ENCODE data around the gene RAP1B. TPM values are rescaled to one million over a fixed set of nuclear protein-coding genes. Genes with fewer than 3 reads are reported as not detected.

The RAP1B gene
- total RNA-seq, 2 experiments from 2014 or later, result 256 to 261 TPM

DNA sequence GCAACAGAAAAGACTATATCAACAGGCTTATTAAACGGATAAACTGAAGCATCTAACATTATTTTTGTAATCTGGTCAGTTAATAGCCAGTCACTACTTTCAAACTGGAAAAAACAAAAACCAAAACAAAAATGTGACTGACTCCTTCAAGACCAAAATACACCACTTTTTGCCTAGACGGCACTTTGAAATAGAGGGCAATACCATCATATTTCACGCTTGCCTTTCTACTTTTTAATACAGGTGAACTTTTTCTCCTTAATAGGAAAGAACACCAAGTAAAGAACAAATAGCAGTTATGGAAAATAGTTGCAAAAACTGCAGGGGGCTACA is 75.5 kb downstream of the RAP1B start:
- no peaks in the 10 kb centered on the region for H3K9me3 Mint-ChIP-seq
- no peak for TF ChIP-seq CTCF (IDR thresholded peaks at IDR 0.05)
- H3K27ac Mint-ChIP-seq, result peak overlapping the region; percentile 98
- ChIA-PET CTCF (interaction anchor here (1.6 kb wide), 1 partner anchor 327 kb away, joined by 5 read pairs; no protein-coding TSS in a partner anchor), POLR2A (interaction anchor here (0.6 to 2.4 kb wide), 10 partner anchors 11 to 354 kb away, joined by 3 to 14 read pairs (median 4); partner anchors contain the start of genes MDM1, MDM2 and RAP1B)
- H3K27me3 ChIP-seq (ENCODE audit: control insufficient read depth in 1 of 2, insufficient read depth in 2 of 2, low read length in 2 of 2), result no peaks in the 10 kb centered on the region
- H3K9me3 ChIP-seq (ENCODE audit: control insufficient read depth in 1 of 2, insufficient read depth in 1 of 2, low read length in 2 of 2), result no peaks in the 10 kb centered on the region
- peaks cover 41% of the 10 kb centered on the region for H3K36me3 Mint-ChIP-seq (ENCODE audit: low read depth)
- ATAC-seq (ENCODE audit: poor library complexity), result no peak
- no peak for DNase-seq
- H3K4me1 ChIP-seq (ENCODE audit: insufficient read depth, low read length), result peaks cover 11% of the 10 kb centered on the region
- no peaks in the 10 kb centered on the region for H3K27me3 Mint-ChIP-seq
- H3K4me3 ChIP-seq (ENCODE audit: low read length), result peak overlapping the region; percentile 82
- peaks cover 15% of the 10 kb centered on the region for H3K36me3 ChIP-seq (ENCODE audit: insufficient read depth, low read length)
- H3K27ac ChIP-seq (ENCODE audit: low read depth in 1 of 2, low read length in 2 of 2), result peak overlapping the region; percentile 58 to 65
- peak overlapping the region; percentile 100 for H3K4me3 Mint-ChIP-seq
- H3K4me1 Mint-ChIP-seq (ENCODE audit: low read depth), result peaks cover 47% of the 10 kb centered on the region
- intact Hi-C loops (cut with DNase I, micrococcal nuclease), result loop anchor here in 1 of 2 experiments (5.0 kb wide), 1 partner anchor 444 kb away; no protein-coding TSS in a partner anchor

DNA sequence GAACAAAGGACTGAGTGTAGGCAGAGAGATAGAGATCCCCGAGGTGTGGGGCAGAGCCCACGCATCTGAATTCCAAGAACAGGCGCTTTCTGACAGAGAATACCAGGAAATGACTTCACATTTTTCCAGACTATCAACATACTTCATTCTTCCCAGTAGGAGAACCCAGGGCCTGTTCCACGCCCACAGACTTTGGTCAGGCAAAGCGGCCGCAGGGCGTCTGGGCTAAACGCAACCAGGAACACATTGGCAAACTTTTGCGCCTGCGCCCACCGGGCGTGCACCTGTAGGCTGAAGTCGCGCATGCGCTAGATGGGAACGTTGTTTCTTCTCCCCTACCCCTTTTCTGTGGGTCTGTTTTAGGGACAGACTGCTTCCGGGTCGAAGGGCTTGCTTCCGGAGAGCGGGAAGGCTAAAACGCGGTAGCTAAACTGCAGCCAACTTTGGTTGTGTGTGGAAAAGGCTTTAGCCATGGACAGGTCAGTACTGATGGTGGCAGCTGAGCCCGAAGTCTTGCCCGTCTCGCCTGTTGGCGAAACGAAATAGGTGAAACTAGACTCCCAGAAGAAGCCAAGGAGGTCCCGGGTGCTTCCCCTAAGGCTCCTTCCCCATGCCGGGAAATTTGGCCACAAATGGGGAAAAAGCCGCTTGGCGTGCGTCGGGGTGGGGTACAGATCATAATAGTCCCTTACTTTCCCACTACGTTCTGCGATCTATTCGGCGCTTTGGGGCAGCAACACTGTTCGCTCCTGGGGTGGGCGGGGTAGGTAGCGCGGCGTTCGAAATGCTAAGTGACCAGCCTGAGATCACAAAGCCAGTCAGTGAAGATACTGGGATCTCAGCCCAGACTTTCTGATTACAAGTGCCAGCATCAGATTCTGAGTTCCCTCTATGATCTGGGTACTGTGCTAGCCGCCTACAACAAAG is 76.2 kb downstream of the RAP1B start, which contains the start of gene NUP107:
Gene NUP107 (plus strand): TSS at position 384 of the 927 bp plus-strand sequence. CDS start 88 bp downstream, at position 472.
- Mint-ChIP-seq H3K9me3 (no peaks in the 10 kb centered on the region), H3K4me1 (ENCODE audit: low read depth) (peaks cover 47% of the 10 kb centered on the region), H3K27ac (peak within 1 kb of the TSS; percentile 98), H3K4me3 (peak within 1 kb of the TSS; percentile 100), H3K27me3 (no peaks in the 10 kb centered on the region), H3K36me3 (ENCODE audit: low read depth) (peaks cover 48% of the 10 kb centered on the region)
- Histone ChIP-seq H3K27me3 (ENCODE audit: control insufficient read depth in 1 of 2, insufficient read depth in 2 of 2, low read length in 2 of 2) (no peaks in the 10 kb centered on the region), H3K27ac (ENCODE audit: low read depth in 1 of 2, low read length in 2 of 2) (peak within 1 kb of the TSS; percentile 58 to 65), H3K9me3 (ENCODE audit: control insufficient read depth in 1 of 2, insufficient read depth in 1 of 2, low read length in 2 of 2) (no peaks in the 10 kb centered on the region), H3K4me1 (ENCODE audit: insufficient read depth, low read length) (peaks cover 11% of the 10 kb centered on the region), H3K36me3 (ENCODE audit: insufficient read depth, low read length) (peaks cover 22% of the 10 kb centered on the region), H3K4me3 (ENCODE audit: low read length) (peak within 1 kb of the TSS; percentile 82)
- ChIA-PET CTCF (interaction anchor here (1.6 kb wide), 1 partner anchor 328 kb away, joined by 5 read pairs; no protein-coding TSS in a partner anchor), POLR2A (interaction anchor here (0.6 to 2.0 kb wide), 14 partner anchors 12 to 355 kb away, joined by 3 to 14 read pairs (median 3); partner anchors contain the start of genes MDM2 and RAP1B)
- DNase-seq (peak; percentile 94 to 99 (median 97)), ATAC-seq (ENCODE audit: poor library complexity) (peak; percentile 94)
- no peak for TF ChIP-seq CTCF (IDR thresholded peaks at IDR 0.05)
- intact Hi-C loops (cut with DNase I, micrococcal nuclease), result loop anchor here in 1 of 2 experiments (5.0 kb wide), 1 partner anchor 445 kb away; no protein-coding TSS in a partner anchor

GRCh38 chr12:68695454-68695853 is 84.8 kb downstream of the RAP1B start:
- ChIA-PET CTCF (no interaction called here), POLR2A (interaction anchor here (0.6 kb wide), 1 partner anchor 336 kb away, joined by 4 read pairs; no protein-coding TSS in a partner anchor)
- Histone ChIP-seq H3K4me1 (ENCODE audit: insufficient read depth, low read length) (no peaks in the 10 kb centered on the region), H3K36me3 (ENCODE audit: insufficient read depth, low read length) (peaks cover 76% of the 10 kb centered on the region), H3K27me3 (ENCODE audit: control insufficient read depth in 1 of 2, insufficient read depth in 2 of 2, low read length in 2 of 2) (no peaks in the 10 kb centered on the region), H3K27ac (ENCODE audit: low read depth in 1 of 2, low read length in 2 of 2) (no peak overlapping the region), H3K4me3 (ENCODE audit: low read length) (no peak overlapping the region), H3K9me3 (ENCODE audit: control insufficient read depth in 1 of 2, insufficient read depth in 1 of 2, low read length in 2 of 2) (no peaks in the 10 kb centered on the region)
- Mint-ChIP-seq H3K9me3 (no peaks in the 10 kb centered on the region), H3K4me1 (ENCODE audit: low read depth) (no peaks in the 10 kb centered on the region), H3K4me3 (no peak overlapping the region), H3K36me3 (ENCODE audit: low read depth) (peaks cover 81% of the 10 kb centered on the region), H3K27ac (no peak overlapping the region), H3K27me3 (no peaks in the 10 kb centered on the region)
- TF ChIP-seq CTCF (IDR thresholded peaks at IDR 0.05), result no peak
- ATAC-seq (ENCODE audit: poor library complexity), result no peak
- intact Hi-C loops (cut with DNase I, micrococcal nuclease), result no loop called here
- no peak for DNase-seq
